HepG2 (cell line): ENCODE measurements around the gene BOLA2B. TPM values are rescaled to one million over a fixed set of nuclear protein-coding genes. Genes with fewer than 3 reads are reported as not detected.
A peak's percentile ranks its signal among the peaks of the same experiment; 100 is the strongest.
"Not testable (repeated sequence)": the region's sequence is repeated elsewhere in the genome, so short reads cannot be mapped to it uniquely, and the experiment has no call there.

Experiments used
- ATAC-seq: fragments of 200-7000 bp; cut with Tn5 transposase; 3 replicates; pipeline ENCODE4 v1.9.1; 2020; ENCODE audit warnings: mild to moderate bottlenecking, moderate library complexity
- BruUV-seq: library from RNA; stranded (reverse); fragments of 400-500 nt; replicated peaks from 2 replicates; lab custom pipeline; 2021; lab: Mats Ljungman, UMichigan
- CTCF ChIA-PET: fragments of 300-600 bp; formaldehyde crosslinking; extraction: SDS; loops from one replicate; lab custom pipeline; 2021; ENCODE audit warnings: low total read pairs, inconsistent platforms, low intra/inter-chr PET ratio; lab: Yijun Ruan, JAX
- POLR2A ChIA-PET: fragments of 350-600 bp; sonication (Branson Sonifier 250); formaldehyde crosslinking; loops from one replicate; lab custom pipeline; 2020; ENCODE audit warnings: antibody characterized with exemption, inconsistent platforms; lab: Yijun Ruan, JAX
- DNase-seq: peaks from one replicate; pipeline ENCODE4 v3.0.0-alpha.2; 2015; ENCODE audit warnings: low spot score
- FAIRE-seq: peaks from 3 replicates; lab custom pipeline; 2011; peaks lifted over from hg19 to GRCh38; lab: Jason Lieb, UNC
- H2AFZ ChIP-seq: one replicate; pipeline ENCODE4 v1.6.1; 2011; ENCODE audit warnings: low read length, inconsistent platforms
- H3K27ac ChIP-seq: fragments of 300-600 bp; 3 replicates; pipeline ENCODE4 v1.8.0; 2011; ENCODE audit warnings: mixed run types, mild to moderate bottlenecking, mixed read lengths, low read length, inconsistent platforms; ENCODE audit not compliant: insufficient read depth; ENCODE audit errors: extremely low read length
- H3K27me3 ChIP-seq, 2 experiments: fragments of 200-600 bp in 1 of 2; 2 replicates in 1 of 2; 3 replicates in 1 of 2; pipeline versions ENCODE4 v1.6.0 to v1.8.0; 2011; ENCODE audit warnings: low read length in 2 of 2, mild to moderate bottlenecking in 2 of 2, moderate library complexity in 2 of 2, inconsistent platforms in 1 of 2; ENCODE audit not compliant: insufficient read depth in 2 of 2, control insufficient read depth in 1 of 2
- H3K36me3 ChIP-seq, 2 experiments: fragments of 200-600 bp in 1 of 2; replicated peaks in 1 of 2; 2 replicates in 1 of 2; 3 replicates in 1 of 2; pipeline versions ENCODE4 v1.5.1 to v1.8.0; 2011; ENCODE audit warnings: low read length in 2 of 2, inconsistent platforms in 1 of 2; ENCODE audit not compliant: insufficient read depth in 2 of 2, control insufficient read depth in 1 of 2
- H3K4me1 ChIP-seq: 2 replicates; pipeline ENCODE4 v1.5.1; 2012; ENCODE audit warnings: low read length, inconsistent platforms; ENCODE audit not compliant: insufficient read depth
- H3K4me2 ChIP-seq: 2 replicates; pipeline ENCODE4 v1.6.0; 2011; ENCODE audit warnings: low read depth, low read length, inconsistent platforms
- H3K4me3 ChIP-seq, 3 experiments: fragments of 200-600 bp in 1 of 3; sonication (generic), shearing (Covaris generic) in 1 of 3; replicated peaks in 1 of 3; 2 replicates each; pipeline ENCODE4 v1.5.1; 2011 to 2016; ENCODE audit warnings: low read length in 3 of 3, inconsistent platforms in 2 of 3, low read depth in 2 of 3, mild to moderate bottlenecking in 2 of 3, control low read depth in 1 of 3, mixed read lengths in 1 of 3; ENCODE audit not compliant: insufficient read depth in 1 of 3
- H3K79me2 ChIP-seq: one replicate; pipeline ENCODE4 v1.6.1; 2011; ENCODE audit warnings: low read length, inconsistent platforms; ENCODE audit not compliant: insufficient read depth
- H3K9ac ChIP-seq: 2 replicates; pipeline ENCODE4 v1.6.0; 2011; ENCODE audit warnings: mild to moderate bottlenecking, low read depth, low read length, inconsistent platforms; ENCODE audit not compliant: insufficient read depth
- H3K9me3 ChIP-seq: 2 replicates; pipeline ENCODE4 v1.5.1; 2012; ENCODE audit warnings: mild to moderate bottlenecking, low read length
- H4K20me1 ChIP-seq: 2 replicates; pipeline ENCODE4 v1.6.0; 2011; ENCODE audit warnings: inconsistent platforms, mild to moderate bottlenecking, low read length, moderate library complexity; ENCODE audit not compliant: insufficient read depth
- WGBS: methylation state at CpG from one replicate; pipeline ENCODE4 v1.1.6; 2017; ENCODE audit warnings: low lambda C conversion rate; 5-methylcytosine and 5-hydroxymethylcytosine counted together
- in situ Hi-C: cut with HindIII; loops from 2 replicates; pipeline ENCODE4 v1.10.0; 2017; ENCODE audit warnings: low pct_unique_long_range_greater_than_20kb; ENCODE audit not compliant: extremely low pct_ligation_motif_present
- intact Hi-C: fragments of 100-400 bp; cut with micrococcal nuclease; formaldehyde crosslinking; loops from one replicate; pipeline ENCODE4 v1.10.0; 2022; ENCODE audit not compliant: unreplicated experiment
- polyA plus RNA-seq, 8 experiments: library from polyadenylated mRNA; depleted of rRNA in 3 of 8; stranded (reverse) in 7 of 8; unstranded in 1 of 8; fragments of >200 nt; fragmentation: Illumina TruSeq in 4 of 8; extraction: Trizol in 4 of 8; gene quantifications; 2 replicates each; pipeline versions ENCODE4 v1.2.1 to v1.2.3, GENCODE V29; 2011 to 2016; ENCODE audit warnings: low read depth in 4 of 8, missing spikeins in 1 of 8, mixed read lengths in 1 of 8; ENCODE audit not compliant: insufficient read depth in 1 of 8
- total RNA-seq, 5 experiments: library from RNA; depleted of rRNA; stranded (reverse); fragments of >200 nt; fragmentation: Illumina TruSeq; extraction: Trizol; gene quantifications; 2 replicates each; pipeline ENCODE4 v1.2.3, GENCODE V29; 2016; ENCODE audit warnings: low read depth in 1 of 5

Gene BOLA2B
- total and polyA plus RNA-seq, 2 of the 13 experiments (the other 11 are each of a cell fraction or from before 2014, with no cell fraction given), result 63.8 to 295 TPM

DNA sequence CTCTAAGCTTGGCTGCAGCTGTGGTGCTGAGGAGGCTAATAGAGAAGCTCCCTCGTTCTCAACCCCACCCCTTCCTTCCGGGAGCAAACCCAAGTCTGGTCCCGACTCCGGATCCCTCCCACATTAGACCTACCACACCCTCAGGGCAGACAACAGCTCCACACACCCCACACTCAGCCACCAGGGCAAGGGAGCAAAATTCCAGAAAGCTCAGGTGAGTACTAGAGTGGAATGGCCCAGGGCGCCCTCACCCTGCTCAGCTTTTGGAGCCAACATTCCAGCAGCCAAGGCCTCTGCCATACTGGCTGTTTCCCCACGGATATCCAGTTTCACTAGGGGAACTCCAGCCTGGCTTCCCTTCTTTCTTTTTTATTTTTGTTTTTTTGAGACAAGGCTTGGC is 15.6 kb upstream of the BOLA2B start:
- H3K27ac ChIP-seq, H3K4me3 ChIP-seq, H3K4me1 ChIP-seq, H3K36me3 ChIP-seq, H3K4me2 ChIP-seq, FAIRE-seq, BruUV-seq, DNase-seq, POLR2A ChIA-PET, H2AFZ ChIP-seq, H3K9me3 ChIP-seq, intact Hi-C loops, H3K9ac ChIP-seq, H4K20me1 ChIP-seq, ATAC-seq, H3K79me2 ChIP-seq, in situ Hi-C loops, H3K27me3 ChIP-seq, CTCF ChIA-PET: not testable (repeated sequence)
- WGBS, result 4% methylated on average over 4 of the region's 6 CpGs

DNA sequence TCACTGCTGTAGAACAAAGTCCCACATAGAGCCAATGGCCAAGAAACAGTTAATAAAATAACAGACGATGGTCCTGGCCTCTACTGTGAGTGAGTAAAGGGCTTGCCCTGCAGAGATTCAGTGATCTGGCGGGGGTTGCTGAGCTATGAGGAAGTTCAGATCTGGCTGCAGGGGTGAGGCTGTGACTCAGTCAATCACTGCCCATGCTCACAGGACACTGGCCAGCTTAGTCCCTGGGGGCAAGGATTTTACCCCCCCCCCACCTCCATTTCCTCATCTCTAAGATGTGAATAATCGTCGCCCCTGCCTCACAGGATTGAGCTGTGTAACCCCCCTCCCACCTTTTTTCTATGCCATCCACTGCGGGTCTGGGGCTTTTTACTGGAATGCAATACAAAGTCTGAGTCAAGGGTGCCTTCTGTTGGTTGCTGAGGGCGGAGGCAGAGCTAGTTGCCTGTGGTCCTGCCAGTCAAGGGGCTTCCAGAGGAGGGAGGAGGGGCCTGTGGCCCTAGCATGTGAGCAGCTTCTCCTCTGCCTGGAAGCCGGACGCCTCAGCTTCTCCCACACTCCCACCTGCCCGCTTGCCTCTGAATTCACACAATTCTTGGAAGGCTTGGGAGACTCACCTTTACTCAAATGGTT is 13.7 kb upstream of the BOLA2B start:
- ATAC-seq (peak; percentile 68), FAIRE-seq (peak; percentile 53)
- 3% methylated on average over 3 of the region's 9 CpGs for WGBS
- H3K4me3 ChIP-seq, H3K4me2 ChIP-seq, H3K27ac ChIP-seq, H3K4me1 ChIP-seq, BruUV-seq, H3K36me3 ChIP-seq, H3K27me3 ChIP-seq, H3K9me3 ChIP-seq, H4K20me1 ChIP-seq, H2AFZ ChIP-seq, intact Hi-C loops, DNase-seq, CTCF ChIA-PET, in situ Hi-C loops, POLR2A ChIA-PET, H3K79me2 ChIP-seq, H3K9ac ChIP-seq: not testable (repeated sequence)

DNA sequence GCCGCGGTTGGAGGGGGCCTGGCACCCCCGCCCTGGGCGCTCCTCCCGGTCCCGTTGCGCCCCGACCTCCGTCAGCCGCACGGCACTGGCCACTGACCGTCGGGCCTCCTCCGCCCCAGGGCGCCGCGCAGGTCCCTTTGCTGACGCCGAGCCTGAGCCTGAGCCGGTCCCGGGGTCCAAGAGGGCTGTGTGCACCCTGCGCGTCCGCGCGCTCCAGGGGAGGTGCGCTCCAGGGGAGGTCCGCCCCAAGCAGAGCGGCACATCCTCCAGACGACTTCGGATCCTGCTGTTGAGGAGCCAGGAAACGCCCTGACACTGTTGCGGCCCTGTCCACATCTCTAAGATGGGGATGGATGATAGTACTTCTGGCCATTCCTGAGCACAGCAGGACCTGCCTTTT is 12.8 kb upstream of the BOLA2B start:
- H3K27ac ChIP-seq, H3K9ac ChIP-seq, H4K20me1 ChIP-seq, H3K4me1 ChIP-seq, BruUV-seq, intact Hi-C loops, H2AFZ ChIP-seq, FAIRE-seq, H3K27me3 ChIP-seq, H3K36me3 ChIP-seq, CTCF ChIA-PET, POLR2A ChIA-PET, H3K79me2 ChIP-seq, in situ Hi-C loops, DNase-seq, H3K9me3 ChIP-seq, H3K4me3 ChIP-seq: not testable (repeated sequence)
- WGBS, result no CpG with 5 or more reads among the region's 33 CpGs
- peak; percentile 51 for ATAC-seq
- H3K4me2 ChIP-seq, result 0 out of 2 replicates have a peak overlapping the region, but pooled peaks have one; percentile 12

DNA sequence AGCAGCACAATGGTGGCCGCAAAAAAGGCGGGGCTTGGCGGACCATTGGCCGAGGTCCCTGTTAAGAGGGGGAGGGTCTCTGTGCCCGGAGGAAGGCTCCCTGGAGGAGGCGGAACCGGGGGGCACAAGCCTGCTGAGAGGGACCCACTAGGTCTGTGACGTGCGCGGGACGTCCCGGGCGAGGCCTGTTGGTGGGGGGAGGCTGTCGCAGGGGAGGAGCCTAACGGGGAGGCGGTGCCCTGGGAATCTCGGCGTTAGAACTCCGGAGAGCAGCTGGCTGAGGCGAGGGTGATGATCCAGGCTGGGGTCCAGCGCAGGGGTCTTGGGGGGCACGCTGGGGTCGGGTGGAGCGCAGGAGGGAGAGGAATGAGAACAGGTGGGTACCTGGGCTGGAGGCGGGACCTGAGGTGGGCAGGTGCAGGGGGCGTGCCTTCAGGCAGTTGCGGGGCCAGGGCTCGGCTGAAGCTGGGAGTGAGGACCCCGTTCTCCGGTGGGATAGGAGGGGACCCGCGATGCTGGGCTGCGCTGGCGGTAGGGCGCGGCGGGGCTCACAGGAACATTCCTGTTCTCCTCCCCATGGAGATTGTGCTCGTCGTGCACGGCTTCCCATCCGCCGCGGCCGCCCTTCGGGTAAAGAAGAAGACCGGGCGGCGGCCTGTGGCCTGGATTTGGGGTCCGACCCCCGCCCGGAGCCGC is 12.2 kb upstream of the BOLA2B start:
- H3K27me3 ChIP-seq, intact Hi-C loops, H3K79me2 ChIP-seq, BruUV-seq, FAIRE-seq, H3K4me3 ChIP-seq, H3K4me1 ChIP-seq, CTCF ChIA-PET, H3K36me3 ChIP-seq, H3K9ac ChIP-seq, H3K27ac ChIP-seq, H2AFZ ChIP-seq, H3K9me3 ChIP-seq, POLR2A ChIA-PET, H4K20me1 ChIP-seq, in situ Hi-C loops, DNase-seq: not testable (repeated sequence)
- peak; percentile 5 for ATAC-seq
- whole genome bisulfite sequencing, result 73% methylated on average over 25 of the region's 52 CpGs
- H3K4me2 ChIP-seq, result 0 out of 2 replicates have a peak overlapping the region, but pooled peaks have one; percentile 12
